Measurements from ENCODE around the gene SEL1L3. TPM values are rescaled to one million over a fixed set of nuclear protein-coding genes. Genes with fewer than 3 reads are reported as not detected.

The SEL1L3 gene
- total RNA-seq, 1 experiment from 2014 or later: 48.3 TPM

DNA sequence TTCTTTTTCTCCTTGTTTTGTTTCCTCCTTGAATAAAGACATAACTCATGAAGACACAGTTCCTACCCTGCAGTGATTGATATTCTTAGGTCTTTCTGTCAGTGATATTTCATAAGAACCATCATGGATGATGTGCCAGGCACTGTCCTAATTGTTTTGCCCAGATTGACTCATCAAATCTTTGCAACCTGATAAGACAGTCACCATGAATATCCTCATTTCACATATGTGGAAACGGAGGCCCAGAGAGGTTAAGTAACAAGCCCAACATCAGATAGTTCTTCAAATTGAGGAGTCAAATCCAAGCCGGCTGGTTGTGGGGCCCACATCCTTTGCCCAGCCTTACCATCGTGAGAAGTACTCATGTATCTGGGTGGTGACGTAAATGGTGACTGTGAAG, 69.9 kb downstream of the SEL1L3 start:
- Histone ChIP-seq H2AK5ac (ENCODE audit: insufficient read length, low read length) (no peak overlapping the region), H3K9ac (ENCODE audit: extremely low read depth, insufficient read length, low read length) (no peak overlapping the region), H3K4ac (ENCODE audit: low read depth, low read length) (no peak overlapping the region), H2BK15ac (ENCODE audit: low read depth, low read length) (no peak overlapping the region), H2BK120ac (ENCODE audit: low read depth, low read length, poor library complexity, severe bottlenecking) (no peak overlapping the region), H4K8ac (replicated peaks; ENCODE audit: insufficient read length, low read depth, low read length) (no peak overlapping the region), H2BK20ac (ENCODE audit: low read depth, low read length, poor library complexity, severe bottlenecking) (no peak overlapping the region), H3K4me2 (ENCODE audit: insufficient read depth, insufficient read length, low read length) (no peak overlapping the region), H3K18ac (ENCODE audit: insufficient read length, low read depth, low read length) (no peak overlapping the region), H3T11ph (ENCODE audit: low read length) (no peak overlapping the region), H4K5ac (ENCODE audit: insufficient read length, low read depth, low read length) (no peak overlapping the region), H4K91ac (ENCODE audit: insufficient read length, low read depth, low read length) (no peak overlapping the region), H3K79me1 (ENCODE audit: insufficient read depth, low read depth, low read length, poor library complexity, severe bottlenecking) (no peaks in the 10 kb centered on the region), H3K4me1 (ENCODE audit: insufficient read depth, low read length) (no peaks in the 10 kb centered on the region), H3K23ac (ENCODE audit: insufficient read length, low read depth, low read length) (no peak overlapping the region), H3K14ac (ENCODE audit: insufficient read depth, low read length) (no peak overlapping the region), H2BK5ac (ENCODE audit: insufficient read length, low read length) (no peak overlapping the region), H3K27ac (ENCODE audit: insufficient read length, low read depth, low read length) (no peak overlapping the region), H3K56ac (ENCODE audit: insufficient read length, low read depth, low read length) (no peak overlapping the region), H3K23me2 (ENCODE audit: insufficient read length, low read depth, low read length, poor library complexity, severe bottlenecking) (no peaks in the 10 kb centered on the region), H3K9me3 (ENCODE audit: control insufficient read depth, low read depth, low read length) (no peaks in the 10 kb centered on the region), H4K20me1 (ENCODE audit: control insufficient read depth, insufficient read depth, insufficient read length) (no peaks in the 10 kb centered on the region), H3K79me2 (ENCODE audit: insufficient read depth, low read length) (no peaks in the 10 kb centered on the region), H3K27me3 (ENCODE audit: insufficient read depth, low read length) (no peaks in the 10 kb centered on the region), H2BK12ac (ENCODE audit: insufficient read length, low read depth, low read length) (no peak overlapping the region), H2AFZ (ENCODE audit: low read length) (no peak overlapping the region)
- peaks cover 32 to 52% (median 43%) of the 10 kb centered on the region in 3 experiments; a peak in 6 of 7 replicates for H3K36me3 Mint-ChIP-seq (ENCODE audit: insufficient read depth in 1 of 3, low read depth in 3 of 3)
- no peaks in the 10 kb centered on the region for H3K9me3 Mint-ChIP-seq
- H3K4me3 Mint-ChIP-seq: no peak overlapping the region
- peaks cover 2% of the 10 kb centered on the region; the same call in 1 of the 2 replicates for H3K27me3 Mint-ChIP-seq (ENCODE audit: low read depth)
- no CpG with 5 or more reads among the region's 4 CpGs for WGBS (ENCODE audit: extremely low coverage, insufficient read length, low lambda C conversion rate)
- TF ChIP-seq, protein P1, sequence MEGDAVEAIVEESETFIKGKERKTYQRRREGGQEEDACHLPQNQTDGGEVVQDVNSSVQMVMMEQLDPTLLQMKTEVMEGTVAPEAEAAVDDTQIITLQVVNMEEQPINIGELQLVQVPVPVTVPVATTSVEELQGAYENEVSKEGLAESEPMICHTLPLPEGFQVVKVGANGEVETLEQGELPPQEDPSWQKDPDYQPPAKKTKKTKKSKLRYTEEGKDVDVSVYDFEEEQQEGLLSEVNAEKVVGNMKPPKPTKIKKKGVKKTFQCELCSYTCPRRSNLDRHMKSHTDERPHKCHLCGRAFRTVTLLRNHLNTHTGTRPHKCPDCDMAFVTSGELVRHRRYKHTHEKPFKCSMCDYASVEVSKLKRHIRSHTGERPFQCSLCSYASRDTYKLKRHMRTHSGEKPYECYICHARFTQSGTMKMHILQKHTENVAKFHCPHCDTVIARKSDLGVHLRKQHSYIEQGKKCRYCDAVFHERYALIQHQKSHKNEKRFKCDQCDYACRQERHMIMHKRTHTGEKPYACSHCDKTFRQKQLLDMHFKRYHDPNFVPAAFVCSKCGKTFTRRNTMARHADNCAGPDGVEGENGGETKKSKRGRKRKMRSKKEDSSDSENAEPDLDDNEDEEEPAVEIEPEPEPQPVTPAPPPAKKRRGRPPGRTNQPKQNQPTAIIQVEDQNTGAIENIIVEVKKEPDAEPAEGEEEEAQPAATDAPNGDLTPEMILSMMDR (conservative IDR thresholded peaks at IDR 0.05): no peak
- DNase-seq: no peak
- no peak overlapping the region; a peak in 1 of 7 replicates for H3K27ac Mint-ChIP-seq
- peaks cover 26 to 29% of the 10 kb centered on the region in 2 experiments for H3K4me1 Mint-ChIP-seq

Data from H9 (cell line).